ENCODE measurements around the gene GARRE1. TPM values are rescaled to one million over a fixed set of nuclear protein-coding genes. Genes with fewer than 3 reads are reported as not detected.

Gene GARRE1
- polyA plus RNA-seq, 12 donors = 20.9 to 67.4 (median 26.5) TPM; not detected in 1

- DNase-seq = no peak
Measured at GRCh38 chr19:34282611-34283519, 28.5 kb downstream of the GARRE1 start.

- no peak for DNase-seq
Measured at GRCh38 chr19:34284505-34284904, 30.2 kb downstream of the GARRE1 start.

- no peak for DNase-seq
Measured at GRCh38 chr19:34287662-34288140, 33.3 kb downstream of the GARRE1 start.

GRCh38 chr19:34288381-34288780 lies 34.0 kb downstream of the GARRE1 start:
- no peak for DNase-seq

GRCh38 chr19:34291235-34291634 lies 36.9 kb downstream of the GARRE1 start:
- no peak for DNase-seq

GRCh38 chr19:34295103-34295502 lies 40.7 kb downstream of the GARRE1 start:
- DNase-seq = no peak

- no peak for DNase-seq
Measured at GRCh38 chr19:34298891-34299520, 44.7 kb downstream of the GARRE1 start.

GRCh38 chr19:34299576-34299975 lies 45.2 kb downstream of the GARRE1 start:
- DNase-seq = no peak

- no peak for DNase-seq
Measured at GRCh38 chr19:34300380-34300779, 46.0 kb downstream of the GARRE1 start.

- DNase-seq = no peak
Measured at GRCh38 chr19:34300962-34301361, 46.6 kb downstream of the GARRE1 start.

Other genes with a start within 250 kb of the GARRE1 start
- gene LSM14A, start 82.0 kb upstream of the GARRE1 start, polyA plus RNA-seq (ENCODE audit: insufficient read length in 12 of 12) = 100 to 1,000 TPM in 3 of 12 donors, 10 to 100 TPM in 9; 71.7 to 256 (median 89.8) TPM
- gene GPI, start 110.6 kb downstream of the GARRE1 start, polyA plus RNA-seq (ENCODE audit: insufficient read length in 12 of 12) = 100 to 1,000 TPM in 11 of 12 donors, not detected in 1; 114 to 177 (median 146) TPM
- 10 to 100 TPM in 10 of 12 donors, not detected in 2; 11.7 to 22.5 (median 16.3) TPM for gene PDCD2L, start 149.8 kb downstream of the GARRE1 start, polyA plus RNA-seq (ENCODE audit: insufficient read length in 12 of 12)
- gene UBA2, start 173.8 kb downstream of the GARRE1 start, polyA plus RNA-seq (ENCODE audit: insufficient read length in 12 of 12) = 100 to 1,000 TPM in 6 of 12 donors, 10 to 100 TPM in 5, not detected in 1; 83.2 to 160 (median 103) TPM
- 10 to 100 TPM in 11 of 12 donors, not detected in 1; 12.4 to 26.0 (median 20.3) TPM for gene WTIP, start 227.2 kb downstream of the GARRE1 start, polyA plus RNA-seq (ENCODE audit: insufficient read length in 12 of 12)